ENCODE data around the gene NPC1.
"Not testable (repeated sequence)": the region's sequence is repeated elsewhere in the genome, so short reads cannot be mapped to it uniquely, and the experiment has no call there.

The NPC1 gene

GRCh38 chr18:23495723-23496440 is 90.4 kb downstream of the NPC1 start:
- Histone ChIP-seq H3K9me3 (ENCODE audit: control insufficient read depth, low read length) (no peaks in the 10 kb centered on the region), H3K4me2 (ENCODE audit: low read length) (no peak overlapping the region), H3K9ac (no peak overlapping the region), H3K27me3 (ENCODE audit: control insufficient read depth, insufficient read depth, low read length) (no peaks in the 10 kb centered on the region), H2AFZ (no peak overlapping the region), H3K4me3 (ENCODE audit: low read depth, low read length) (no peak overlapping the region), H3K79me2 (no peaks in the 10 kb centered on the region), H3K36me3 (ENCODE audit: control insufficient read depth, insufficient read depth, low read length) (no peaks in the 10 kb centered on the region), H3K27ac (no peak overlapping the region), H3K4me1 (no peaks in the 10 kb centered on the region)
- TF ChIP-seq, protein P1, sequence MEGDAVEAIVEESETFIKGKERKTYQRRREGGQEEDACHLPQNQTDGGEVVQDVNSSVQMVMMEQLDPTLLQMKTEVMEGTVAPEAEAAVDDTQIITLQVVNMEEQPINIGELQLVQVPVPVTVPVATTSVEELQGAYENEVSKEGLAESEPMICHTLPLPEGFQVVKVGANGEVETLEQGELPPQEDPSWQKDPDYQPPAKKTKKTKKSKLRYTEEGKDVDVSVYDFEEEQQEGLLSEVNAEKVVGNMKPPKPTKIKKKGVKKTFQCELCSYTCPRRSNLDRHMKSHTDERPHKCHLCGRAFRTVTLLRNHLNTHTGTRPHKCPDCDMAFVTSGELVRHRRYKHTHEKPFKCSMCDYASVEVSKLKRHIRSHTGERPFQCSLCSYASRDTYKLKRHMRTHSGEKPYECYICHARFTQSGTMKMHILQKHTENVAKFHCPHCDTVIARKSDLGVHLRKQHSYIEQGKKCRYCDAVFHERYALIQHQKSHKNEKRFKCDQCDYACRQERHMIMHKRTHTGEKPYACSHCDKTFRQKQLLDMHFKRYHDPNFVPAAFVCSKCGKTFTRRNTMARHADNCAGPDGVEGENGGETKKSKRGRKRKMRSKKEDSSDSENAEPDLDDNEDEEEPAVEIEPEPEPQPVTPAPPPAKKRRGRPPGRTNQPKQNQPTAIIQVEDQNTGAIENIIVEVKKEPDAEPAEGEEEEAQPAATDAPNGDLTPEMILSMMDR (IDR thresholded peaks at IDR 0.05), result no peak

GRCh38 chr18:23494992-23495391 is 91.3 kb downstream of the NPC1 start:
- no peak overlapping the region for H2AFZ ChIP-seq
- no peak overlapping the region for H3K27ac ChIP-seq
- H3K4me1 ChIP-seq, result no peaks in the 10 kb centered on the region
- H3K9me3 ChIP-seq (ENCODE audit: control insufficient read depth, low read length), result no peaks in the 10 kb centered on the region
- no peaks in the 10 kb centered on the region for H3K79me2 ChIP-seq
- no peak overlapping the region for H3K4me3 ChIP-seq (ENCODE audit: low read depth, low read length)
- TF ChIP-seq, protein P1 (IDR thresholded peaks at IDR 0.05), result no peak
- H3K4me2 ChIP-seq (ENCODE audit: low read length), result no peak overlapping the region
- no peaks in the 10 kb centered on the region for H3K27me3 ChIP-seq (ENCODE audit: control insufficient read depth, insufficient read depth, low read length)
- no peaks in the 10 kb centered on the region for H3K36me3 ChIP-seq (ENCODE audit: control insufficient read depth, insufficient read depth, low read length)
- H3K9ac ChIP-seq, result no peak overlapping the region

- Histone ChIP-seq H3K4me2 (ENCODE audit: low read length) (no peak overlapping the region), H3K9me3 (ENCODE audit: control insufficient read depth, low read length) (no peaks in the 10 kb centered on the region), H3K36me3 (ENCODE audit: control insufficient read depth, insufficient read depth, low read length) (no peaks in the 10 kb centered on the region), H2AFZ (no peak overlapping the region), H3K79me2 (no peaks in the 10 kb centered on the region), H3K4me1 (no peaks in the 10 kb centered on the region), H3K4me3 (ENCODE audit: low read depth, low read length) (no peak overlapping the region), H3K27ac (no peak overlapping the region), H3K9ac (no peak overlapping the region), H3K27me3 (ENCODE audit: control insufficient read depth, insufficient read depth, low read length) (no peaks in the 10 kb centered on the region)
- TF ChIP-seq, protein P1 (IDR thresholded peaks at IDR 0.05), result no peak
Measured at GRCh38 chr18:23493654-23494053, 92.7 kb downstream of the NPC1 start.

GRCh38 chr18:23489586-23489985 is 96.7 kb downstream of the NPC1 start:
- not testable (repeated sequence) for H3K4me1 ChIP-seq; H3K9ac ChIP-seq; H3K79me2 ChIP-seq; H3K4me2 ChIP-seq (ENCODE audit: low read length); H2AFZ ChIP-seq; H3K36me3 ChIP-seq (ENCODE audit: control insufficient read depth, insufficient read depth, low read length); H3K4me3 ChIP-seq (ENCODE audit: low read depth, low read length); H3K27me3 ChIP-seq (ENCODE audit: control insufficient read depth, insufficient read depth, low read length); H3K9me3 ChIP-seq (ENCODE audit: control insufficient read depth, low read length); H3K27ac ChIP-seq

- Histone ChIP-seq H3K27ac (no peak overlapping the region), H3K4me2 (ENCODE audit: low read length) (peak overlapping the region; percentile 67), H3K79me2 (no peaks in the 10 kb centered on the region), H3K4me3 (ENCODE audit: low read depth, low read length) (peak overlapping the region; percentile 17), H3K4me1 (no peaks in the 10 kb centered on the region), H2AFZ (peak overlapping the region; percentile 31), H3K36me3 (ENCODE audit: control insufficient read depth, insufficient read depth, low read length) (no peaks in the 10 kb centered on the region), H3K27me3 (ENCODE audit: control insufficient read depth, insufficient read depth, low read length) (no peaks in the 10 kb centered on the region), H3K9me3 (ENCODE audit: control insufficient read depth, low read length) (no peaks in the 10 kb centered on the region), H3K9ac (no peak overlapping the region)
- TF ChIP-seq, protein P1 (IDR thresholded peaks at IDR 0.05), result no peak
Measured at GRCh38 chr18:23487738-23488570, 98.4 kb downstream of the NPC1 start.
